Right atrium auricular region (tissue), 2 donors: ENCODE data around the gene DMD. TPM values are rescaled to one million over a fixed set of nuclear protein-coding genes. Genes with fewer than 3 reads are reported as not detected.
A peak's percentile ranks its signal among the peaks of the same experiment; 100 is the strongest.
"Not testable (repeated sequence)": the region's sequence is repeated elsewhere in the genome, so short reads cannot be mapped to it uniquely, and the experiment has no call there.

Source experiments
- DNase-seq: peaks from one replicate; pipeline ENCODE4 v3.0.0-alpha.2; 2019; ENCODE audit warnings: low spot score
- H3K27ac ChIP-seq, 2 donors: fragments of 200-600 bp; sonication (generic); 1 replicate in 1 of 2; 2 replicates in 1 of 2; pipeline ENCODE4 v1.5.1; 2016 to 2019
- H3K27me3 ChIP-seq, 2 donors: fragments of 200-600 bp; sonication (generic); one replicate each; pipeline versions ENCODE4 v1.5.1 to v1.6.0; 2017 to 2019
- H3K36me3 ChIP-seq: fragments of 200-600 bp; sonication (generic); one replicate; pipeline ENCODE4 v1.5.1; 2016
- H3K4me1 ChIP-seq, 2 donors: fragments of 200-600 bp; sonication (generic); one replicate each; pipeline versions ENCODE4 v1.5.1 to v1.6.0; 2017 to 2019
- H3K4me3 ChIP-seq, 2 donors: fragments of 200-600 bp; sonication (generic); 1 replicate in 1 of 2; 2 replicates in 1 of 2; pipeline ENCODE4 v1.5.1; 2017 to 2019; ENCODE audit warnings: mild to moderate bottlenecking in 1 of 2, moderate library complexity in 1 of 2
- H3K9me3 ChIP-seq, 2 donors: fragments of 200-600 bp; sonication (generic); one replicate each; pipeline ENCODE4 v1.5.1; 2019
- total RNA-seq, 2 donors: library from RNA; depleted of rRNA; stranded (reverse); fragments of >200 nt; gene quantifications; one replicate each; pipeline ENCODE4 v1.1.0, GENCODE V29; 2016
- TF ChIP-seq, protein P1 (sequence below), 2 donors: fragments of 200-600 bp; sonication (generic); IDR thresholded peaks; one replicate each; pipeline ENCODE4 v1.5.1; 2019; ENCODE audit warnings: antibody characterized with exemption in 2 of 2

Gene DMD
- total RNA-seq, 2 donors from 2014 or later = 111 to 135 TPM

DNA sequence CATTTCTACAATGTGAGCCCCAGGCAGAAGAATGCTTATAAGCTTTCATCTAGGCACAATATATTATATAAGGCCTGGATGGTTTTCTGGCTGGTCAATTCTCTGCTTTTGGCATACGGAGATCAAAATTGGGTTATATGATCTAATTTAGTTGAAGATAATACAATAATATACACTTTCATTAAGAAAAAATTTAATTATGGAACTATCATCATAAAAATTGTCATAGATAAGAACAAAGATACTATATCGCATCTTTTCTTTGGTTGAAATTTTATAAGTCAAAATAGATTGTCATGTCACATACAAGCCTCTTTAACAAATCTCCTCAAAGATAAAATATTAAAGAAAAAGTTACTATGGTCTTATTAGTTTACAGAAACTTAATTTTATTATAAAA lies 17.1 kb downstream of the DMD start:
- no peak overlapping the region for H3K4me3 ChIP-seq
- TF ChIP-seq, protein P1, sequence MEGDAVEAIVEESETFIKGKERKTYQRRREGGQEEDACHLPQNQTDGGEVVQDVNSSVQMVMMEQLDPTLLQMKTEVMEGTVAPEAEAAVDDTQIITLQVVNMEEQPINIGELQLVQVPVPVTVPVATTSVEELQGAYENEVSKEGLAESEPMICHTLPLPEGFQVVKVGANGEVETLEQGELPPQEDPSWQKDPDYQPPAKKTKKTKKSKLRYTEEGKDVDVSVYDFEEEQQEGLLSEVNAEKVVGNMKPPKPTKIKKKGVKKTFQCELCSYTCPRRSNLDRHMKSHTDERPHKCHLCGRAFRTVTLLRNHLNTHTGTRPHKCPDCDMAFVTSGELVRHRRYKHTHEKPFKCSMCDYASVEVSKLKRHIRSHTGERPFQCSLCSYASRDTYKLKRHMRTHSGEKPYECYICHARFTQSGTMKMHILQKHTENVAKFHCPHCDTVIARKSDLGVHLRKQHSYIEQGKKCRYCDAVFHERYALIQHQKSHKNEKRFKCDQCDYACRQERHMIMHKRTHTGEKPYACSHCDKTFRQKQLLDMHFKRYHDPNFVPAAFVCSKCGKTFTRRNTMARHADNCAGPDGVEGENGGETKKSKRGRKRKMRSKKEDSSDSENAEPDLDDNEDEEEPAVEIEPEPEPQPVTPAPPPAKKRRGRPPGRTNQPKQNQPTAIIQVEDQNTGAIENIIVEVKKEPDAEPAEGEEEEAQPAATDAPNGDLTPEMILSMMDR (IDR thresholded peaks at IDR 0.05) = no peak

DNA sequence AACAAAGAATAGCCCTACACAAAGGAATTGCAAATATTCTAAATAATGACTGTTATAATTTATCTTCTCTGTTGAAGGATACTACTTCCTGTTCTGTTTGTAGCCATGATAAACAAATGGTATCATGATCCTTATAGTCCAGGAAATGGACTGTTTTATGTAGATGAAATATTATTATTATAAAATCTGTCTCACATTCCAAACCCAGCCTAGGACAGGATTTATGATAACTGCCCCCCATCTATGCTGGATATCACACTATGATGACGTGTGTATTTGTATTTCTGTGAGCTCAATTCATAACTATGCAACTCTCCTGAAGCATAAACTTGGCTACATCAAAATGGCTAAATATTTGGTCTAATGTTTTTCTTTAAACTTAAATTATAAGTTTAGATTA lies 21.3 kb downstream of the DMD start:
- Histone ChIP-seq H3K4me1 (no peaks in the 10 kb centered on the region), H3K9me3 (no peaks in the 10 kb centered on the region), H3K27ac (no peak overlapping the region), H3K27me3 (no peaks in the 10 kb centered on the region), H3K36me3 (no peaks in the 10 kb centered on the region), H3K4me3 (no peak overlapping the region)
- DNase-seq = no peak
- TF ChIP-seq, protein P1 (IDR thresholded peaks at IDR 0.05) = no peak

More for the DNA sequence above, 17.1 kb downstream of the DMD start:
- no peak for DNase-seq
- Histone ChIP-seq H3K4me1 (no peaks in the 10 kb centered on the region), H3K9me3 (no peaks in the 10 kb centered on the region), H3K27me3 (no peaks in the 10 kb centered on the region), H3K27ac (peak overlapping the region in 1 of 2 donors; percentile 19), H3K36me3 (no peaks in the 10 kb centered on the region)

DNA sequence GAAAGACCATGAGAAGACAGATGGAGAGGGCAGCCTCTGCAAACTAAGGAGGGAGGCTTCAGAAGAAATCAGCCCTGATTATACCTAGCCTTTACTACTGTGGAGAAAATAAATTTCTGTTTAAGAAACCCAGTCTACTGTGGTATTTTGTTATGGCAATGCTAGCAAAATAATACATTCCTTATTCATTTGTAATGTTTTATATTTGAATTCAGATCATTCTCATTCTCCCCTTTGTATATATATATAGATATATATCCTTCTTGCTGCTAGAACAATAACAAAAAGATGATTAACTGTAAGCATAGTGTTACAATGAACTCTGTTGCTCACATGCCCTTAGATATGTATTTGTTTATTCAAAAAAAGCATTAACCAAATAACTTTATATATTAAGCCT lies 22.5 kb downstream of the DMD start:
- Histone ChIP-seq H3K4me1 (no peaks in the 10 kb centered on the region), H3K9me3 (no peaks in the 10 kb centered on the region), H3K36me3 (no peaks in the 10 kb centered on the region), H3K4me3 (no peak overlapping the region), H3K27ac (no peak overlapping the region), H3K27me3 (no peaks in the 10 kb centered on the region)
- TF ChIP-seq, protein P1 (IDR thresholded peaks at IDR 0.05) = no peak
- no peak for DNase-seq

DNA sequence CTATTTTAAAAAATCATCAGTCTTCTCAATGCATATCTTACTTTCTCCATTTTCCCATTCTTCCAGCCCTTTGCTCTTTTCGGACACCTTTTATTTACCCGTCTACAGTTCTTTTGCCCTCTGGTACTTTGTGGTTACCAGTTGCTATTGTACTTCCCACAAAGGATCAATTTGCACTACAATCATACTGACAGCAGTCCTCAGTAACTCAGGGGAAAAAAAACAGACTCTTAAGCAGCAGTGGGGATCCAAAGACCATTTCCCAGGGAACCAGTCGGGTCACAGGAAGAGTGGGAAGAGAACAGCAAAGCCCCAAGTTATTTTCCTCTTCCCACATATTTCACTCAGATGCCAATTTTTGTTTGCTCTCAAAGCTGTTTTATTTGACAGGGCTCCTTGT lies 23.1 kb downstream of the DMD start:
- TF ChIP-seq, protein P1 (IDR thresholded peaks at IDR 0.05) = no peak
- H3K4me3 ChIP-seq = no peak overlapping the region
- DNase-seq = no peak
- H3K4me1 ChIP-seq = peaks cover 0 to 5% of the 10 kb centered on the region in 2 donors
- no peaks in the 10 kb centered on the region for H3K36me3 ChIP-seq
- H3K9me3 ChIP-seq = no peaks in the 10 kb centered on the region
- no peak overlapping the region for H3K27ac ChIP-seq
- no peaks in the 10 kb centered on the region for H3K27me3 ChIP-seq

DNA sequence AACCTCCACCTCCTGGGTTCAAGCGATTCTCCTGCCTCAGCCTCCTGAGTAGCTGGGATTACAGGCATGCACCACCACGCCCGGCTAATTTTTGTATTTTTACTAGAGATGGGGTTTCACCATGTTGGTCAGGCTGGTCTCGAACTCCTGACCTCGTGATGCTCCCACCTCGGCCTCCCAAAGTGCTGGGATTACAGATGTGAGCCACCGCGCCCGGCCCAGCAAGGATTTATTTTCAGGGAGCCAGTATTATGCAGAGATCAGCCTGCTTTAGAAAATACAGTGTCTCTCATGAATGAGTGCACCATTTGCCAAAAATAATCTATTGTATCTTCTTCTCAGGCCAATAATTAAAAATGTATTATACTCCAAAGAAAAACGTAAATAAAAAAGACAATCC lies 26.5 kb downstream of the DMD start:
- not testable (repeated sequence) for H3K36me3 ChIP-seq, H3K27me3 ChIP-seq, H3K4me3 ChIP-seq, H3K4me1 ChIP-seq, DNase-seq, H3K9me3 ChIP-seq, H3K27ac ChIP-seq

DNA sequence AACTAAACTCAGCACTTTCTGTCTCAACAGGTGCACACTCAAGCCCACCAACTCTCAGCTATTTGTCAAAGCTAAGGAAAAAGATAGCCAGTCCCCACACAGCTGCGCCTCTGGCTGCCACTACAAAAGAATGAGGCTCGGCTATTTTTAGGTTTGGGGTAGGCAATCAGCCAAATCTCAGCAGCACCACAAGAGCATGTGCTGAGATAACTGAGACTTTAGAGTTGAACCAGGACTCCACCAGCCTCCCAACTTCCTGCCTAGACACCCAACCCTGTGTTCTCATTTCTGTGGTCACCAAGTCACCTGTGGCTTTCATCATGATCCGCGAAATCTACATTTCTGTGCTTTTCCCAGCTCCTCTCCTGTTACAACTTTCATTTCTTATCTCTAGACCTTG lies 28.0 kb downstream of the DMD start:
- TF ChIP-seq, protein P1 (IDR thresholded peaks at IDR 0.05) = no peak
- H3K27me3 ChIP-seq = no peaks in the 10 kb centered on the region
- peak overlapping the region in 1 of 2 donors; percentile 26 for H3K27ac ChIP-seq
- no peak overlapping the region for H3K4me3 ChIP-seq
- H3K36me3 ChIP-seq = no peaks in the 10 kb centered on the region
- H3K9me3 ChIP-seq = no peaks in the 10 kb centered on the region
- DNase-seq = no peak
- peaks cover 0 to 10% of the 10 kb centered on the region in 2 donors for H3K4me1 ChIP-seq
